Stimulated activated CD4-positive, alpha-beta T cell treated with anti-CD3 and anti-CD28 coated beads, Interleukin-1b, Interleukin-23, amount 100 ng/mL, for 24 hours (primary cell): ENCODE measurements around the gene PNPLA5.
A peak's percentile ranks its signal among the peaks of the same experiment; 100 is the strongest.
"Not testable (repeated sequence)": the region's sequence is repeated elsewhere in the genome, so short reads cannot be mapped to it uniquely, and the experiment has no call there.

Source experiments
- DNase-seq, 4 experiments: peaks; one replicate each; pipeline ENCODE4 v3.0.0-alpha.2; 2020; ENCODE audit warnings: low read depth in 4 of 4, low spot score in 1 of 4

PNPLA5 gene

DNA sequence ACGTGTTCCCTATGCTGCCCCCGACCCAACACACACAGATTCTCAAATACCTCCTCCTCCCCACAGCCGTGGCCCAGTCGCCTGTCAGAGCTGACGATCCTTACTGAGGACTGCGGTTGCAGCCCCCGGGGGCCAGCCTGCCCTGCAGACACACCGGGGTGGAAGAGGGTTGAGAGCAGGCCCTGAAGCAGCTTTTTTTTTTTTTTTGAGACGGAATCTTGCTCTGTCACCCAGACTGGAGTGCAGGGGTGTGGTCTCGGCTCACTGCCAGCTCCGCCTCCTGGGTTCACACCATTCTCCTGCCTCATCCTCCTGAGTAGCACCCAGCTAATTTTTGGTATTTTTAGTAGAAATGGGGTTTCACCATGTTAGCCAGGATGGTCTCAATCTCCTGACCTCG, 11.2 kb upstream of the PNPLA5 start:
- not testable (repeated sequence) for DNase-seq

DNA sequence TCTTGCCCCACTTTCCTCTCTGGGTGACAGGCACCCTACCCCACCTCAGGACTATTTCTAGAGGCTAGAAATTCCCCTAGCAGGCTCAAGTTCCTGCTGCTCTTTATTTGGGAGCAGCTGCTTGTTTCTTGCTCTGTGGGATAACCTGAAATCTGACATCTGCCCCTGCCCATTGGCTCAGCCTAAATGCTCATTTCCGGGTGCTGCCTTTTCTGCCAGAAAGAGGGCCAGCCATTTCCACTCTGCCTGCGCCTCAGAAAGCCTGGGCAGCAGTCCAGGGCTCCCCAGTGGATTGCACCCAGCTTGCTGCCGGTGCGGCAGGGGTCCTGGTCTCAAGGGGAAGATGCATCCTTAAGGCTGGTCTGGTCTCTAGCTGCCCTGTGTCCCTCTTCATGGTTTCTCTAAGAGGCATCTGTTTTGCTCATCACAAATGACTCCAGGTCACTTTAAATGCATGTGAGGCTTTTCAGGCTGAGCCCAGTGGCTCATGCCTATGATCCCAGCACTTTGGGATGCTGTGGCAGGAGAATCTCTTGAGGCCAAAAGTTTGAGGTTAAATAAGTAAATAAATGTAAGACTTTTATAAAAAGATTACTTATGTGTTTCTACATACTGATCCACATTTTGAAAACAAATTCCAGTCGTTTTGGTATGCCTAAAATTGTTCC, 10.3 kb upstream of the PNPLA5 start:
- no peak for DNase-seq

DNA sequence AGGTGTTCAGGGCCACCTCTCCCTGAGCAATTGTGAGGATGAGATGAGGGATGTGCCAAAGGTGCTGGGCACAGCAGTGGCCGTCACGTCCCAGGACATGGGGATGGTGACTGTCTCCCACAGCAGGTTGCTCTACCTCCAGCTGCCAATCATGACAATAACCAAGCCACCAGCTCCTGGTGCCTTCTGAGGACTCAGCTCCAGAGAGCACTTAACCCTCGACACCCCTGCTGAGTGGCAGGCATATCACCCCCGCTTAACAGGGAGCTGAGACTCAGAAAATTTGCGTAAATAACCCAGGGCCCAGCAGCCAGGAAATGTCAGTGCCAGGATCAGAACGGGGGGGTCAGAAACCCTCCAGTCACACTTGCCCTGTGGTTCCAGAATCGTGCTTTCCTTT, 8.4 kb upstream of the PNPLA5 start:
- DNase-seq: no peak

DNA sequence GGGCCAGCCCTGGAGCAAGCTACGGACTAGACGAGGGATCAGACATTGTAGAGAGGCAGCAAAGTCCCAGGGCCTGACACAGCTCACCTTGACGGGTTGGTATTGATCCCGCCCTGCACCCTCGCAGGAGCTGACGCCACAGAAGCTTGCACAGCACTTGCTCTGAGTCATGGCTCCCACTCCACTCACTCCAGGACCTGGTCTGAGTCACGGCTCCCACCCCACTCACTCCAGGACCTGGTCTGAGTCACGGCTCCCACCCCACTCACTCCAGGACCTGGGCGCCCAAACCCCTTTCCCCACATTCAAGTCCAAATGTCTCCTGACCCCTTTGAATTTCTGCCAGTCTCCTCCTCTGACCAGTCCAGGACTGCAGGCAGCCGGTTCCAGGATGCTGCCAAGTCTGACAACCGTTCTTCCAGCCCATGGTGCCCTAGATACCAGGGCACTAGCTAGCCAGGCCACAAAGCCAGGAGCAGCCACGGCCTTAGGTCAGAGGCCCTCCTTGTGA, 6.0 kb upstream of the PNPLA5 start:
- DNase-seq: no peak

DNA sequence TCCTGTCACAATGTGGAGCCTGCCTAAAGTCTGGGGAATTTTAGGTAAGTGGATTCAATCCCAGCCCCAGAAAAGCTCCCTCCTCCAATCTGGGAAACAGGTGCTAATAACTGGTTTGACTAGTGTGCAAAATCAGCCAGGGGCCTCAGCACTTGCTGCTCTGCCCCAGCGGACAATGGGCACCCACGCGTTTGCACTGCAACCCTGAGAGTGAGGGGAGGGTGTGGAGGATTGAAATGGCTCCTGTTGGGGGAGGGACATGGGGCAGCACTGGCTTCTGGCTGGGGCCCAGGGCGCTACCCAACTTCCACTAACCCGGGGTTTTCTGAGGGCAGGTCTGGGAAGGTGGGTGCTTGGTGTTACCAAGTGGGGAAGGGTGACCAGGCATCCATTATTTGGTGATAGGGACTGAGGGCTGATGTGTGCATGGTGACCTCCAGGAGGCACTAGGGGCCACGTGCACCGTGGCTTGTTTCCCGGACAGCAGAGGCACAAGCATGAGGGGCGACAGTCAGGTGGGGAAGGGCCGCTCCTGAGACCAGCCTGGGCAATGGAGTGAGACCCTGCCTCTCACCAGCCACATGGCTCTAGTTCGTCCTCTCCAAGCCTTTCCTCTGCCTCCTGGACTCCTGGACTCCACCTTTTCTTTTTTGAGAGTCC, 4.3 kb upstream of the PNPLA5 start:
- no peak for DNase-seq

DNA sequence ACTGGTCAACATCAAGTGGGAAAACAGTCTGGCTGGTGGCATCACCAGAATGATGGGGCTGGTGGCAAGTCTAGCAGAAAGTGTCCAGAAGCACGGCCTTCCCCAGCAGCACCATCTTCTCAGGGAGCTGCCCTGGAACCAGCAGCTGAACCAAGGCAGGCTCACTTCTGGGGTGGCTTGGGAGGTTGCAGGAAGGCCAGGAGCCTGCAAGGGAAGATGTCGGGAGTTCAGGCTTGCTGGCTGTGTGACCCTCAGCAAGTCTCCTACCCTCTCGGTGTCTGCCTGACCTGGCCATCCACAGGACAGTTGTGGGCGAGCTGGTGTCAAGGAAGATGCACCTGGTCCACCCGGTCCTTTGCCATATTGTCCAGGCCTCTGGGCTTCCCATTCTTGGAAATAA, 2.3 kb upstream of the PNPLA5 start:
- no peak for DNase-seq

- DNase-seq: no peak
These were observed 1.5 kb upstream of the PNPLA5 start for GRCh38 chr22:43893266-43893665.

- DNase-seq: no peak
These were observed 526 bp upstream of the PNPLA5 start for GRCh38 chr22:43892183-43892894.

GRCh38 chr22:43890901-43891331, 897 bp downstream of the PNPLA5 start:
- no peak for DNase-seq

DNA sequence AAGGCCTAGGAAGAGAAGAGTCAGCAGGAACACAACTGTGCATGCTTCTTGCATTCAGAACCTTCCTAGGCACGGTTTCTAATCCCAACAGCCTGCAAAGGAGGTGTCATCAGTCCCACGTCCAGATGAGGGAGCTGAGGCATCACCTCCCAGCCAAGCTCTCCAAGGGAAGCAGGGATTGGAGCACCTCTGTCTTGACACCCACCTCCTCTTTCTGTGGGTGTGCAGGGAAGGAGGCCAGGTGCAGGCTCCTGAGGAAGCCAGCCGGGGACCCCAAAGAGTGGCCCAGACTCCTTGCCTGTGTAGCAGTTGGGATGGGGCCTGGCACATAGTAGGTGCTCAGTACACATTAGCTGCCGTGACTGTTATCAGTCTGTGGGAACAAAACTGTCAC, 2.0 kb downstream of the PNPLA5 start:
- no peak for DNase-seq

DNA sequence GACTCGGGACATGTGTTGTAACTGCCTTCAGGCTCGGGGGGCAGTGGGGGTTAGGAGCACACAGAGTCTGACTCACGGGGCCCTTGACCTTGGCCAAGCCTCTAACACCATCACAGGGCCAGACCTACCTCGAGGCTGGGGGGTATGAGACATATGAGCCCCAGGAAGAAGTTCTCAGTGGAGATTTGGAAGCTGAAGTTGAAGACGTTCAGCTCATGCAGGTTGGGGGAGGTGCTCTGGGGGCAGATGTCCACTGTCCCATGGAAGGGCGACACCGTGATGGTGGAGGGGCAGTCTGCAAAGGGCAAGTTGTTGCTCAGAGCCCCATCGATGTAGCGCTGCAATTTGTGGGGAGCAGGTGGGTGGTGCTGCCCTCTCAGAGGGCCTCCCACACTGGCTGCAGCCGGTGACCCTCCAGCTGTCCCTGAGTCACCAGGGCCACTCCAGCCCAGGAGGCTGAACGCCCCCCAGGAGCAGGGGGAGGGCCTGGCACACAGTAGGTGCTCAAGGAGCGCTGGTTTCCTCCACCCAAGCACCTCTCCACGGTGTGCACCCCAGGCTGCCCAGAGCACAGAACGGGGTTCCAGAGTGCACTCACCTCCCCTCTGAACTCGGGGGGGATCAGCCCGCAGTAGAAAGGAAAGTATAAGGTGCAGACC, 2.5 kb downstream of the PNPLA5 start:
- no peak for DNase-seq

- DNase-seq: no peak
These were observed 3.1 kb downstream of the PNPLA5 start for GRCh38 chr22:43888740-43889139.

DNA sequence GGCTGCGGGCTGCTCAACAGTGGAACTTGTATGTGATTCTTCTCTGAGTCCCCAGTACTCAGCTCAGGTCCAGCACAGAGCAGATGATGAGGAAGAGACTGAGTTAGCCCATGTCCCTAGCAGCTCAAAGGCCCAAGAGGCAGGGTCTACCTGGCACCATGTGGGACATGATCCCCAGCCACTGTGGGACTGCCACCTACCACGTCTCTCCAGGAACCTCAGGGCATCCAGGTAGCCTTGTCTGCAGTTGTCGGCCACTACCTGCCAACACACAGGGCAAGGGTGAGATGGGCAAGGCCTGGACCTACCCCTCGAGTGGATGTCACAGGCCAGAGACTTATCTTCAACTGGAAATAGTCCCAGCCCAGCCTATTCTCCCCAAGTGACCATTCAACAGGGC, 4.4 kb downstream of the PNPLA5 start:
- no peak for DNase-seq

- no peak for DNase-seq
These were observed 5.6 kb downstream of the PNPLA5 start for GRCh38 chr22:43886231-43886630.

DNA sequence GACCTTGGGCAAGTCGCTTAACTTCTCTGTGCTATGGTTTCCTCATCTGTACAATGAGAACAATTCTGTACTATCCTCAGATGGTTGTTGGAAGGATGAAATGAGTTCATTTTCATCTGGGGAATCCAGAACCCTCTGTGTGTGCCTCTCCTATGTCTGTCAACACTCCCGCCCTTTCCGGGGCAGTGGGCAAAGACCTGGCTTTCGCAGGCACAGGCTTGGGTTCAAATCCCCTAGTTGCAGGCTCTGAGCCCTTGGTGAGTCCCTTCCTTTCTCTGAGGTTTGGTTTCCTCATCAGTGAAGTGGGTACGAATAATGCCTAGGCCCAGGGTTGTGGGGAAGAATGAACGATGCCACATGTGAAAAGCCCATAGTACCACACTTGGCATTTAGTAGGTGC, 6.0 kb downstream of the PNPLA5 start:
- DNase-seq: no peak

DNA sequence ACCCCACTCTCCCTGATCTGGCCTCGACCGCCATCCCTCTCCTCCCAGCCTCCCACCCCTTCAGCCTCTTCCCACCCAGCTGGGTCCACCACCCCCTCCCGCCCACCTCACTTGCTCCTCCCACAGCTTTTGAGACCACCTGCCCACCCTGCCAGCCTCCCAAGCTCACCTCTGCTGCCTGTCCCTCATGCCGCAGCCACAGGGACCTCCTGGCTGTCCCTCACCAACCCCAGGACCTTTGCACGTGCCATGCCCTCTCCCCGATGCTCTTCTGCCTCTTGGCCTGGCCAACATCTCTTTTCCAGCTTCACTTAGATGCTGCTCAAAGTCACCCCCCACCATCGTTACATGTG, 6.5 kb downstream of the PNPLA5 start:
- no peak for DNase-seq

DNA sequence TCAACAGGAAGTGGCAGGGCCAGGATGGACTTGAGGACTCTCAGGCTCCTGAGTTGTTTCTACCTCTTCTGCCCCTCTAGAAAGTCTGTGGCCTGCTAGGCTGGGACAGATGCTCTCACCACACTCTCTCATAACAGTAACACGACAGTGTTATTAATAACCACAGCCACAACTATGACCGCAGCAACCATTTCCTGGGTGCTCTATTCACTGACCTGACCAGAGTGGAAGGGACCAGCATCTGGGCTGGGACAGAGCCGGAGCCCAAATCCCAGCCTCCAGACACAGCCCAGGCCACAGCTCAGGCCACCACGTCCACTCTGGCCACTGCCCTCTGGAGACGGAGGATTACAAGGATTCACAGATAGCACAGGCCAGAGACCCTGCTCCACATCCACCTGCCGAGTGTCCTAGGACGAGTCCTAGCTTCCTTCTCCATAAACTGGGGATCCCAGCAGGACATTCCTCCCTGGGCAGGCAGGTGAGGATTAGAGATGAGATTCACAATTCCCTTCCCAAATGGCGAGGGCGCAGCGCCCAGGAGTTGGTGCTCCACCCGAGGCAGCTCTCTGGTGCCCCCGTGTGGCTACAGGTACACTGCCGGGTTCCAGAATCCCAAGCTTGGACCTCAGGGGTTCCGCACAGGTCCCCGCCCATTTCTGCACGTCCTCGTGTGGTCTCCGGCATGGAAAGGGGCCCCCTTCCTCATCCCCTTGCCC, 7.1 kb downstream of the PNPLA5 start:
- DNase-seq: peak; percentile 20 to 37 (median 28)

DNA sequence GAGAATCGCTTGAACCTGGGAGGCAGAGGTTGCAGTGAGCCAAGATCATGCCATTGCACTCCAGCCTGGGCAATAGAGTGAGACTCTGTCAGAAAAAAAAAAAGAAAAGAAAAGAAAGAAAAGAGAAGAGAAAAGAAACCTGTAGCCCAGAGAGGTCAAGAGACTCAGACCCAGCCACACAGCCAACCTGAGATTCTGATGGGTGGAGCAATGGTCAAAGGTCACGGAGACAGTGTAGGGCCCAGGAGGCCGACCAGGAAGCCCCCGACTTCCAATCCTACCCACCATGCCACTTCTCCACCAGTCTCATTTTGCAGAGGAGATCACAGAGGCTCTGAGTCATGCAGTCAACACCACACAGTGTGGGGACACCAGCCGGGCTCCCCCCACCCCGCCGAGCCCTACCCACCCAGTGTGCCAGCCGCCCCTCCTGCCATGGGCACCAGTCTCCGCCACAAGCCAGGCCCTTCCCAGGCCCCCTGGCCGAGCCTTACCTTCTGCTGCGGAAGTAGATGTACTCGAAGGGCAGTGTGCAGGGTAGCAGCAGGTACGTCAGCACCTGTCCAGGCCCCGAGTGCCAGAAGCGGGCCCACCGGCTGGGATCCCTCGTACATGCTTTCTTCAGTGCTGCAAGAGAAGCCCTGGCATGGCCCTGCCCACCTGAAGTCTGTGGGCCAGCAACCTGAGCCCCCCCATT, 7.9 kb downstream of the PNPLA5 start:
- DNase-seq: no peak

DNA sequence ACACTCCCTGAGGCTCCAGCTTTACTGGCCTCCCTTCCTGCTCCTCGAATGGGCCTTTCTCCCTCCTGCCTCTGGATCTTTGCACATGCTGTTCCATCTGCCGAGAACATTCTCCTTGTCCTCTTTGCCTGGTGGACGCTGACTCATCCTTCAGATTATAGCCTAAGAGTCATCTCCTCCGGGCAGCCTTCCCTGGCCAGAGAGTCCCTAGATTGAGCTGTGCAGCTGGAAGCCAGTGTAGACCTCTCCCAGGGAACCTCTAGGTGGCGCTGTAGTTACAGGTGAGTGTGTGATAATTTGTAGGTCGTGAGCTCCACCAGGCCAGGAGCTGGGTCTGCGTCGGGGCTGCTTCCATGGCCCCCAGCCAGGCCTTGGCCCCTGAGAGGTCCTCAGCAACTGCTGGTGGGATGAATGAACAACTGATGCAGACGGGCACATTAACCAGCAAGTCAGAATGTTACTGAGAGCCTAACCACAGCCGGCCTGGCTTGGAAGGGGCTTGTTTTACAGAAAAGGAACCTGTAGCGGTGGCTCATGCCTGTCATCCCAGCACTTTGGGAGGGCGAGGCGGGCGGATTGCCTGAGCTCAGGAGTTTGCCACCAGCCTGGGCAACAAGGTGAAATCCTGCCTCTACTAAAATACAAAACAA, 8.7 kb downstream of the PNPLA5 start:
- peak; percentile 16 to 30 (median 26) for DNase-seq
